Stimulated activated CD4-positive, alpha-beta T cell treated with anti-CD3 and anti-CD28 coated beads, Interleukin-4, amount 100 ng/mL, for 24 hours (primary cell): ENCODE results near the gene CDH16.
A peak's percentile ranks its signal among the peaks of the same experiment; 100 is the strongest.
"Not testable (repeated sequence)": the region's sequence is repeated elsewhere in the genome, so short reads cannot be mapped to it uniquely, and the experiment has no call there.

Experiments
- DNase-seq: peaks from one replicate; pipeline ENCODE4 v3.0.0-alpha.2; 2020

Gene CDH16

GRCh38 chr16:66918803-66919568, at the start of gene CDH16:
Gene CDH16 (minus strand): TSS chr16:66918885. CDS start chr16:66918065, 820 bp downstream.
- no peak for DNase-seq

GRCh38 chr16:66964049-66964448, 45.4 kb upstream of the CDH16 start:
- no peak for DNase-seq

GRCh38 chr16:66961914-66962313, 43.2 kb upstream of the CDH16 start:
- DNase-seq: no peak

GRCh38 chr16:66961065-66961744, 42.5 kb upstream of the CDH16 start, which contains the start of gene CES3:
Gene CES3 (plus strand): TSS chr16:66961266. CDS start chr16:66961308, 42 bp downstream.
- peak; percentile 63 for DNase-seq

- no peak for DNase-seq
These were observed 41.6 kb upstream of the CDH16 start for GRCh38 chr16:66960270-66960669.

GRCh38 chr16:66959704-66960161, 41.0 kb upstream of the CDH16 start:
- DNase-seq: no peak

- no peak for DNase-seq
These were observed 40.4 kb upstream of the CDH16 start for GRCh38 chr16:66958857-66959703.

GRCh38 chr16:66956154-66956457, 37.4 kb upstream of the CDH16 start:
- not testable (repeated sequence) for DNase-seq

- DNase-seq: not testable (repeated sequence)
These were observed 36.9 kb upstream of the CDH16 start for GRCh38 chr16:66955363-66956153.

- DNase-seq: peak; percentile 81
These were observed 35.5 kb upstream of the CDH16 start for GRCh38 chr16:66954097-66954659.

- DNase-seq: no peak
These were observed 34.9 kb upstream of the CDH16 start for GRCh38 chr16:66953462-66954096.

GRCh38 chr16:66952430-66953110, 33.9 kb upstream of the CDH16 start:
- DNase-seq: no peak

GRCh38 chr16:66950971-66951790, 32.5 kb upstream of the CDH16 start:
- DNase-seq: no peak

GRCh38 chr16:66950437-66950836, 31.8 kb upstream of the CDH16 start:
- DNase-seq: no peak

GRCh38 chr16:66949472-66949871, 30.8 kb upstream of the CDH16 start:
- DNase-seq: no peak

- no peak for DNase-seq
These were observed 30.1 kb upstream of the CDH16 start for GRCh38 chr16:66948837-66949225.

- no peak for DNase-seq
These were observed 29.6 kb upstream of the CDH16 start for GRCh38 chr16:66948134-66948836.

GRCh38 chr16:66947302-66948065, 28.8 kb upstream of the CDH16 start:
- peak; percentile 89 for DNase-seq

GRCh38 chr16:66946974-66947301, 28.3 kb upstream of the CDH16 start:
- no peak for DNase-seq
